SK-N-SH treated with all-trans-retinoic acid at 6 μM for 48 hours (cell line): ENCODE data around the gene THAP3.

Experiments
- ATAC-seq: fragments of 200-7000 bp; cut with Tn5 transposase; 3 replicates; pipeline ENCODE4 v1.9.1; 2020; ENCODE audit warnings: mild to moderate bottlenecking, moderate library complexity
- ARNTL ChIP-seq: fragments of 450-650 bp; formaldehyde crosslinking; IDR thresholded peaks from 2 replicates; pipeline ENCODE4 v1.5.0; 2020; ENCODE audit warnings: low read depth, mild to moderate bottlenecking, moderate library complexity, borderline replicate concordance
- BACH2 ChIP-seq: fragments of 250-450 bp; sonication (Bioruptor Pico); IDR thresholded peaks from 2 replicates; pipeline ENCODE4 v1.9.0; 2021; ENCODE audit warnings: mild to moderate bottlenecking, borderline replicate concordance
- CREB5 ChIP-seq: fragments of 250-450 bp; sonication (Bioruptor Pico); IDR thresholded peaks from 2 replicates; pipeline ENCODE4 v1.5.1; 2020; ENCODE audit warnings: low read depth, mild to moderate bottlenecking, moderate library complexity
- CSDC2 ChIP-seq: fragments of 250-450 bp; sonication (Bioruptor Pico); IDR thresholded peaks from 2 replicates; pipeline ENCODE4 v1.5.0; 2020; ENCODE audit warnings: mild to moderate bottlenecking, moderate library complexity
- CSRNP3 ChIP-seq: fragments of 250-450 bp; sonication (Bioruptor Pico); IDR thresholded peaks from 2 replicates; pipeline ENCODE4 v1.5.1; 2021; ENCODE audit warnings: mild to moderate bottlenecking, moderate library complexity
- ESRRG ChIP-seq: fragments of 250-450 bp; sonication (Bioruptor Pico); IDR thresholded peaks from 2 replicates; pipeline ENCODE4 v1.6.1; 2021; ENCODE audit warnings: mild to moderate bottlenecking
- GLIS3 ChIP-seq: fragments of 250-450 bp; sonication (Bioruptor Pico); IDR thresholded peaks from 2 replicates; pipeline ENCODE4 v1.5.0; 2020; ENCODE audit warnings: mild to moderate bottlenecking, moderate library complexity
- OSR1 ChIP-seq: fragments of 250-450 bp; sonication (Bioruptor Pico); IDR thresholded peaks from 2 replicates; pipeline ENCODE4 v1.8.0; 2022; ENCODE audit warnings: moderate library complexity, mild to moderate bottlenecking, inconsistent platforms
- PATZ1 ChIP-seq: fragments of 250-450 bp; sonication (Bioruptor Pico); IDR thresholded peaks from 2 replicates; pipeline ENCODE4 v1.8.0; 2020; ENCODE audit warnings: mild to moderate bottlenecking, moderate library complexity, borderline replicate concordance
- PPARA ChIP-seq: fragments of 250-450 bp; sonication (Bioruptor Pico); IDR thresholded peaks from 2 replicates; pipeline ENCODE4 v1.5.0; 2020; ENCODE audit warnings: mild to moderate bottlenecking, borderline replicate concordance
- SNAI2 ChIP-seq: fragments of 250-450 bp; sonication (Bioruptor Pico); IDR thresholded peaks from 2 replicates; pipeline ENCODE4 v1.5.0; 2020; ENCODE audit warnings: mild to moderate bottlenecking, moderate library complexity
- TOX ChIP-seq: fragments of 250-450 bp; sonication (Bioruptor Pico); IDR thresholded peaks from 2 replicates; pipeline ENCODE4 v1.8.0; 2021; ENCODE audit warnings: mild to moderate bottlenecking, moderate library complexity, borderline replicate concordance
- TSHZ2 ChIP-seq: fragments of 250-450 bp; sonication (Bioruptor Pico); IDR thresholded peaks from 2 replicates; pipeline ENCODE4 v1.5.0; 2020; ENCODE audit warnings: mild to moderate bottlenecking, moderate library complexity
- ZC3H10 ChIP-seq: fragments of 250-450 bp; sonication (Bioruptor Pico); IDR thresholded peaks from 2 replicates; pipeline ENCODE4 v1.5.1; 2021; ENCODE audit warnings: mild to moderate bottlenecking, moderate library complexity
- ZFP30 ChIP-seq: fragments of 450-650 bp; formaldehyde crosslinking; IDR thresholded peaks from 2 replicates; pipeline ENCODE4 v1.5.0; 2022; ENCODE audit warnings: mild to moderate bottlenecking, moderate library complexity
- ZNF565 ChIP-seq: fragments of 450-650 bp; formaldehyde crosslinking; conservative IDR thresholded peaks from 2 replicates; pipeline ENCODE4 v1.5.0; 2020; ENCODE audit warnings: low read depth, mild to moderate bottlenecking, moderate library complexity
- ZNF70 ChIP-seq: fragments of 450-650 bp; formaldehyde crosslinking; IDR thresholded peaks from 2 replicates; pipeline ENCODE4 v1.5.0; 2020; ENCODE audit warnings: mild to moderate bottlenecking, moderate library complexity
- ZNF8 ChIP-seq: fragments of 450-650 bp; formaldehyde crosslinking; IDR thresholded peaks from 2 replicates; pipeline ENCODE4 v1.5.0; 2020; ENCODE audit warnings: mild to moderate bottlenecking, moderate library complexity
- TF ChIP-seq, protein P1 (sequence below): fragments of 250-450 bp; sonication (Bioruptor Pico); IDR thresholded peaks from 2 replicates; pipeline ENCODE4 v1.8.0; 2021; ENCODE audit warnings: low read depth, mild to moderate bottlenecking, moderate library complexity, borderline replicate concordance

The THAP3 gene

DNA sequence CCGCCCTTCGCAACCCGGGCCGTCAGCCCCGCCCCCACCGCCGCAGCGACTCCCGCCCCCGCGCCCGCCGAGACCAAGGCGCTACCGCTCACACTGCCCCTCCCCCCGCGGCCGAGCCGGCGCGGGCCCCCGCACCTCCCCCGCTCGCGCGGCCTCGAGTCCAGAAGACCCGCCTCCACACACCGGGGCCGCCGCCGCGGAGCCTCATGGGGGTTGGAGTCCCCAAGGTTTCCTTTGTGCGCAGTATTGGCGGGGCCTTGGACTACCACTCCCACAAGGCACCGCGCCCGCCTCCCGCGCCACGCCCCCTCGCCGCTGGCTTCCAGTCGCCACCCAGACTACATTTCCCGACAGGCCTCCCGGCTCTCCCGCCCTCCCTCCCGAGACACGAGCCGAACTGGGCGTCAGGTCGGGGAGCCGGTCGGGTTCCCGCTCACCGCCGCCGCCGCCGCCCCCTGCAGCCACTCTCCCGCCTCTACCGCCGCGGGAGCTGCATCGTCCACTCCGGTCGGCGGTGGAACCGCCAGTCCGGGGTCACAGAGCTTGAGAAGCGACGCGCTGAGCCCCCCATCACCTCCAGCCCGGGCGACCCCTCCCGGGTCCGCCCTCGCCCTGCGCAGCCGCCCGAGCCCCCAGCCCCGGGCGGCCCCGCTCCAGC is 11.2 kb upstream of the THAP3 start, which contains the start of gene PHF13:
TSS of gene PHF13 (plus strand) at position 371 of the 658 bp plus-strand sequence. CDS start 336 bp downstream, outside the sequence.
- ATAC-seq, result peak; percentile 95
- TF ChIP-seq ZNF8 (CRISPR knock-in tag) (no peak), GLIS3 (CRISPR knock-in tag) (no peak), TOX (no peak), PPARA (CRISPR knock-in tag) (no peak), ZNF565 (CRISPR knock-in tag) (no peak), ZNF70 (CRISPR knock-in tag) (no peak), OSR1 (CRISPR knock-in tag) (no peak), ZC3H10 (CRISPR knock-in tag) (no peak), CREB5 (CRISPR knock-in tag) (no peak), ARNTL (CRISPR knock-in tag) (no peak)
- TF ChIP-seq, protein P1, sequence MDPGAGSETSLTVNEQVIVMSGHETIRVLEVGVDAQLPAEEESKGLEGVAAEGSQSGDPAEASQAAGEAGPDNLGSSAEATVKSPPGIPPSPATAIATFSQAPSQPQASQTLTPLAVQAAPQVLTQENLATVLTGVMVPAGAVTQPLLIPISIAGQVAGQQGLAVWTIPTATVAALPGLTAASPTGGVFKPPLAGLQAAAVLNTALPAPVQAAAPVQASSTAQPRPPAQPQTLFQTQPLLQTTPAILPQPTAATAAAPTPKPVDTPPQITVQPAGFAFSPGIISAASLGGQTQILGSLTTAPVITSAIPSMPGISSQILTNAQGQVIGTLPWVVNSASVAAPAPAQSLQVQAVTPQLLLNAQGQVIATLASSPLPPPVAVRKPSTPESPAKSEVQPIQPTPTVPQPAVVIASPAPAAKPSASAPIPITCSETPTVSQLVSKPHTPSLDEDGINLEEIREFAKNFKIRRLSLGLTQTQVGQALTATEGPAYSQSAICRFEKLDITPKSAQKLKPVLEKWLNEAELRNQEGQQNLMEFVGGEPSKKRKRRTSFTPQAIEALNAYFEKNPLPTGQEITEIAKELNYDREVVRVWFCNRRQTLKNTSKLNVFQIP (CRISPR knock-in tag), result no peak

- peak; percentile 3 for ATAC-seq
- no peak for TF ChIP-seq PPARA (CRISPR knock-in tag)
- TF ChIP-seq ZFP30 (CRISPR knock-in tag), result no peak
- TF ChIP-seq ESRRG (CRISPR knock-in tag), result no peak
- no peak for TF ChIP-seq CREB5 (CRISPR knock-in tag)
- no peak for TF ChIP-seq TSHZ2 (CRISPR knock-in tag)
- TF ChIP-seq CSRNP3 (CRISPR knock-in tag), result no peak
- TF ChIP-seq BACH2 (CRISPR knock-in tag), result no peak
These were observed 10.4 kb upstream of the THAP3 start for GRCh38 chr1:6614019-6614928.

- no peak for ATAC-seq
- TF ChIP-seq PPARA (CRISPR knock-in tag) (no peak), ZNF565 (CRISPR knock-in tag) (no peak), SNAI2 (CRISPR knock-in tag) (no peak), PATZ1 (CRISPR knock-in tag) (no peak), TSHZ2 (CRISPR knock-in tag) (no peak), ZNF70 (CRISPR knock-in tag) (no peak), CSDC2 (CRISPR knock-in tag) (no peak)
These were observed 9.5 kb upstream of the THAP3 start for GRCh38 chr1:6614929-6615785.
